ENCODE results near the gene ZMYND19. TPM values are rescaled to one million over a fixed set of nuclear protein-coding genes. Genes with fewer than 3 reads are reported as not detected.

The ZMYND19 gene
- total RNA-seq, 1 donor from 2014 or later: 34.4 TPM

DNA sequence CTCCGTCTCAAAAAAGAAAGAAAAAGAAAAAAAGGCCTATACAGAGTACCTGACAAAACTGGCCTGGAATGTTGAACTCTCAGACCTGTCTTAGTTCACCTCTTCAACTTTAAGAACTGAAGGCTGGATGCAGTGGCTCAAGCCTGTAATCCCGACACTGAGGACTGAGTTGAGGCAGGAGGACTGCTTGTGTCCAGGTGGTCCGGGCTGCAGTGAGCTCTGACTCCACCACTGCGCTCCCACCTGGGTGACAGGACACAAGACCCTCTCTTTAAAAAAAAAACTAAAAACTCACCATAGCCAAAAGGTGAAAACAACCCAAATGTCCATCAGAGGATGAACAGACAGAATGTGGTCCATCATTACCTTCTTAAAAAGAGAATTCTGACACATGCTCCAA, 32.2 kb downstream of the ZMYND19 start:
- Mint-ChIP-seq H3K4me1 (peaks cover 4% of the 10 kb centered on the region), H3K4me3 (no peak overlapping the region), H3K27me3 (ENCODE audit: insufficient read depth, low read depth) (no peaks in the 10 kb centered on the region), H3K36me3 (peaks cover 36% of the 10 kb centered on the region), H3K9me3 (no peaks in the 10 kb centered on the region), H3K27ac (no peak overlapping the region)
- Histone ChIP-seq H3K27ac (no peak overlapping the region), H2AFZ (replicated peaks) (no peak overlapping the region), H3K27me3 (no peaks in the 10 kb centered on the region), H3K36me3 (no peaks in the 10 kb centered on the region), H4K20me1 (ENCODE audit: low read depth) (no peaks in the 10 kb centered on the region), H3F3A (ENCODE audit: low read depth) (peaks cover 7% of the 10 kb centered on the region), H3K9ac (no peak overlapping the region), H3K4me3 (no peak overlapping the region), H3K4me1 (no peaks in the 10 kb centered on the region), H3K9me3 (ENCODE audit: low read depth) (no peaks in the 10 kb centered on the region), H3K79me2 (ENCODE audit: low read depth) (no peaks in the 10 kb centered on the region), H3K4me2 (no peak overlapping the region)
- no peak for TF ChIP-seq EZH2 (IDR thresholded peaks at IDR 0.05)
- no peak for TF ChIP-seq EZH2phosphoT487 (IDR thresholded peaks at IDR 0.05)
- TF ChIP-seq, protein P1, sequence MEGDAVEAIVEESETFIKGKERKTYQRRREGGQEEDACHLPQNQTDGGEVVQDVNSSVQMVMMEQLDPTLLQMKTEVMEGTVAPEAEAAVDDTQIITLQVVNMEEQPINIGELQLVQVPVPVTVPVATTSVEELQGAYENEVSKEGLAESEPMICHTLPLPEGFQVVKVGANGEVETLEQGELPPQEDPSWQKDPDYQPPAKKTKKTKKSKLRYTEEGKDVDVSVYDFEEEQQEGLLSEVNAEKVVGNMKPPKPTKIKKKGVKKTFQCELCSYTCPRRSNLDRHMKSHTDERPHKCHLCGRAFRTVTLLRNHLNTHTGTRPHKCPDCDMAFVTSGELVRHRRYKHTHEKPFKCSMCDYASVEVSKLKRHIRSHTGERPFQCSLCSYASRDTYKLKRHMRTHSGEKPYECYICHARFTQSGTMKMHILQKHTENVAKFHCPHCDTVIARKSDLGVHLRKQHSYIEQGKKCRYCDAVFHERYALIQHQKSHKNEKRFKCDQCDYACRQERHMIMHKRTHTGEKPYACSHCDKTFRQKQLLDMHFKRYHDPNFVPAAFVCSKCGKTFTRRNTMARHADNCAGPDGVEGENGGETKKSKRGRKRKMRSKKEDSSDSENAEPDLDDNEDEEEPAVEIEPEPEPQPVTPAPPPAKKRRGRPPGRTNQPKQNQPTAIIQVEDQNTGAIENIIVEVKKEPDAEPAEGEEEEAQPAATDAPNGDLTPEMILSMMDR (IDR thresholded peaks at IDR 0.05): no peak
- DNase-seq (ENCODE audit: low spot score): no peak

DNA sequence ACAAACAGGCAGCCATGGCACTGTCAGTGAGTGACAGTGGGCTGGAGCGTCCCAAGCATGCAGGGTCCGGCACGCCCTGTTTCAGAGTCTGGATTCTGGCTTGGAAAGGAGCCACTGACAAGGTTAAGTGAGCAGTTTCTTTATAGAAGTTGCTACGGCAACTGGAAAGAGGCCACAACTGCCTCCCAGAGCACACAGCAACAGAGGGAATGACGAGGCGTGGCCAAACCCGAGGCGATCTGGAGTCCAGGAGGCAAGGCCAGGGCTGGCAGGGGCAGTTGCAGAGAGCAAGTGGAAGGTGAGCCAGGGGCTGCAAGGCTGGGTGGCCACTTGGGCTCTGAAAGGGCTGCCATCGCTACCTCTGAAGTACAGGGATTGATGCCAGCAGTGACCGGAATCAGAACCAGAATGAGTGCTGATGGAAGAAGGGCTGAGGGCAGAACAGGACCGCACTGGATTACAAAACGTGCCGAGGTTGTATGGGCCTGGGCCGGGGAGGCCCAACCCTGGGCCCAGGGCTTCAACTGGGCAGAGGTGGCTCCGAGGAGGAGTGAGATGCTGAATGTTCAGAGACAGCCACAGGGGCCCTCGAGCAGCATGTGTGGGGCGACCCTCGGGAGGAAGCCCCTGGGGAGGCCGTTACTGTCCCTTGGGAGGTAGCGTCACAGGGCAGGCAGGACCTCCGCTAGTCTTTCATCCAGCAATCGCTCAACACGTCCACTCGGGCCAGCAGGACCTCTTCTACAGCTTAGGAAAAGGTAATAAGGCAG, 34.1 kb downstream of the ZMYND19 start:
- Histone ChIP-seq H3K9me3 (ENCODE audit: low read depth) (no peaks in the 10 kb centered on the region), H2AFZ (replicated peaks) (no peak overlapping the region), H3K4me3 (no peak overlapping the region), H3K4me2 (no peak overlapping the region), H4K20me1 (ENCODE audit: low read depth) (peaks cover 11% of the 10 kb centered on the region), H3K27ac (no peak overlapping the region), H3K27me3 (no peaks in the 10 kb centered on the region), H3K79me2 (ENCODE audit: low read depth) (no peaks in the 10 kb centered on the region), H3F3A (ENCODE audit: low read depth) (peaks cover 22% of the 10 kb centered on the region), H3K9ac (no peak overlapping the region), H3K36me3 (no peaks in the 10 kb centered on the region), H3K4me1 (no peaks in the 10 kb centered on the region)
- Mint-ChIP-seq H3K27ac (no peak overlapping the region), H3K4me1 (peaks cover 7% of the 10 kb centered on the region), H3K9me3 (no peaks in the 10 kb centered on the region), H3K36me3 (peaks cover 28% of the 10 kb centered on the region), H3K27me3 (ENCODE audit: insufficient read depth, low read depth) (peaks cover 6% of the 10 kb centered on the region), H3K4me3 (peak overlapping the region; percentile 35)
- TF ChIP-seq, protein P1 (IDR thresholded peaks at IDR 0.05): no peak
- TF ChIP-seq EZH2 (IDR thresholded peaks at IDR 0.05): no peak
- TF ChIP-seq EZH2phosphoT487 (IDR thresholded peaks at IDR 0.05): no peak
- DNase-seq (ENCODE audit: low spot score): no peak

DNA sequence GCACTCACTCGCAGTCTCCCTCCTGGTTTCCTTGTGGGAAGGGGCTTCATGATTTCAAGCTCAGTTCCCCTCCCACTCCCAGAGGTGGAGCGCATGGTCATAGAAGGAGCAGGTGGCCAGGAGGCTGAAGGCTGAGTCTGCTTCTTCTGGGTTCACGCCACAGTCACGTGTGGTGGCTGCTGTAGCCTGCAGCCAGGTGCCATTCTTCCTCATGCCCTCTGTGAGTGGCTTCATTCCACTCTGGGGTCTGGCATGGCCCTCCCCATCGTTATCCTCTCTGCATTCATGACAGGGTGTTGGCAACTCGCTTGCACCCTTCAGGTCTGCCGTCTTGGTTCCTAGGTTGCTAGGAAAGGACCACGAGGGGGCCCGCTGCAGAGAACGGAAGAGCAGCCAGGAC, 35.1 kb downstream of the ZMYND19 start:
- peaks cover 9% of the 10 kb centered on the region for H3K4me1 Mint-ChIP-seq
- Histone ChIP-seq H3K36me3 (no peaks in the 10 kb centered on the region), H3K4me2 (no peak overlapping the region), H4K20me1 (ENCODE audit: low read depth) (peaks cover 11% of the 10 kb centered on the region), H3F3A (ENCODE audit: low read depth) (peaks cover 27% of the 10 kb centered on the region), H2AFZ (replicated peaks) (no peak overlapping the region), H3K4me3 (no peak overlapping the region), H3K27me3 (no peaks in the 10 kb centered on the region), H3K9ac (no peak overlapping the region), H3K27ac (no peak overlapping the region), H3K9me3 (ENCODE audit: low read depth) (no peaks in the 10 kb centered on the region), H3K4me1 (no peaks in the 10 kb centered on the region), H3K79me2 (ENCODE audit: low read depth) (no peaks in the 10 kb centered on the region)
- H3K27me3 Mint-ChIP-seq (ENCODE audit: insufficient read depth, low read depth): peaks cover 7% of the 10 kb centered on the region
- H3K4me3 Mint-ChIP-seq: no peak overlapping the region
- H3K9me3 Mint-ChIP-seq: no peaks in the 10 kb centered on the region
- DNase-seq (ENCODE audit: low spot score): no peak
- TF ChIP-seq EZH2phosphoT487 (IDR thresholded peaks at IDR 0.05) (no peak), EZH2 (IDR thresholded peaks at IDR 0.05) (no peak)
- TF ChIP-seq, protein P1 (IDR thresholded peaks at IDR 0.05): no peak
- peaks cover 23% of the 10 kb centered on the region for H3K36me3 Mint-ChIP-seq
- no peak overlapping the region for H3K27ac Mint-ChIP-seq
